Ovary (tissue), 9 donors: Measurements from ENCODE around the gene MKNK1. TPM values are rescaled to one million over a fixed set of nuclear protein-coding genes. Genes with fewer than 3 reads are reported as not detected.

Experiments
- DNase-seq, 5 donors: peaks; one replicate each; pipeline ENCODE4 v3.0.0-alpha.2; 2019 to 2020
- H3K27ac ChIP-seq, 2 donors: fragments of 200-600 bp; one replicate each; pipeline versions ENCODE4 v1.5.1 to v1.8.0; 2019 to 2022
- H3K27me3 ChIP-seq: fragments of 200-600 bp; one replicate; pipeline ENCODE4 v1.8.0; 2022
- H3K36me3 ChIP-seq: fragments of 200-600 bp; sonication (generic); one replicate; pipeline ENCODE4 v1.5.1; 2019
- H3K4me1 ChIP-seq: one replicate; pipeline ENCODE4 v1.8.1; 2013; ENCODE audit warnings: mild to moderate bottlenecking, moderate library complexity; ENCODE audit not compliant: insufficient read depth
- H3K4me3 ChIP-seq: fragments of 200-600 bp; sonication (generic); one replicate; pipeline ENCODE4 v1.5.1; 2017
- H3K9me3 ChIP-seq, 2 donors: fragments of 200-600 bp in 1 of 2; sonication (generic) in 1 of 2; one replicate each; pipeline versions ENCODE4 v1.5.1 to v1.8.1; 2013 to 2019; ENCODE audit warnings: mild to moderate bottlenecking in 1 of 2, moderate library complexity in 1 of 2
- CTCF ChIP-seq, 3 donors: fragments of 450-650 bp in 2 of 3; fragments of 200-600 bp in 1 of 3; IDR thresholded peaks; one replicate each; pipeline versions ENCODE4 v1.5.1 to v1.8.0; 2016 to 2022; ENCODE audit warnings: antibody characterized with exemption in 3 of 3, mild to moderate bottlenecking in 1 of 3
- EP300 ChIP-seq: sonication (generic); formaldehyde crosslinking; IDR thresholded peaks from one replicate; pipeline ENCODE4 v1.6.1; 2017; ENCODE audit warnings: antibody characterized with exemption
- POLR2A ChIP-seq: fragments of 450-650 bp; IDR thresholded peaks from one replicate; pipeline ENCODE4 v1.6.1; 2017; ENCODE audit warnings: antibody characterized with exemption, mild to moderate bottlenecking, moderate library complexity
- WGBS, 3 donors: extraction: QIAGEN DNeasy Blood & Tissue Kit in 1 of 3; methylation state at CpG; one replicate each; pipeline versions ENCODE4 v1.1.5 to v1.1.7; 2013 to 2017; 5-methylcytosine and 5-hydroxymethylcytosine counted together
- intact Hi-C, 4 donors: fragments of 100-400 bp; cut with DNase I; formaldehyde crosslinking; loops; one replicate each; pipeline versions ENCODE4 v1.11.0 to v1.15.1; 2022 to 2023
- polyA plus RNA-seq, 2 donors: library from polyadenylated mRNA; stranded (reverse); fragments of 200-250 nt in 1 of 2; fragments of 350-450 nt in 1 of 2; fragmentation: Illumina TruSeq in 1 of 2; extraction: RNeasy Lipid Tissue Mini Kit (QIAGEN cat#74804) in 1 of 2; gene quantifications; one replicate each; pipeline ENCODE4 v1.2.3, GENCODE V29; 2013 to 2014
- total RNA-seq, 7 donors: library from RNA; depleted of rRNA in 2 of 7; stranded (reverse); fragments of >200 nt in 2 of 7; fragmentation: NEBNext Ultra II Directional in 3 of 7; extraction: Animal tissue kit (Norgen Biotek cat#: 25700) in 3 of 7; gene quantifications; one replicate each; pipeline versions ENCODE4 v1.1.0 to v1.2.4, GENCODE V29; 2016 to 2023
- donor health status: DM: no; HTN: no; CAD: no; lungs with moderate emphysema.
- donor health status: DM: no; HTN: no; CAD: no.
- donor health status: Bipolar disorder and iron deficiency.
- donor health status: DM: yes; HTN: yes; CAD: no.
- donor health status: DM: no; HTN: no; CAD: no.
- donor health status: DM: yes; HTN: yes; CAD: no.

Gene MKNK1
- total and polyA plus RNA-seq, 9 donors, result 21.0 to 39.3 (median 24.9) TPM

- no peak for DNase-seq
- Histone ChIP-seq H3K27me3 (no peaks in the 10 kb centered on the region), H3K27ac (no peak overlapping the region), H3K4me3 (no peak overlapping the region), H3K36me3 (no peaks in the 10 kb centered on the region), H3K4me1 (no peaks in the 10 kb centered on the region), H3K9me3 (no peaks in the 10 kb centered on the region)
- WGBS, 3 donors, result 70 to 75% (median 71%) methylated on average over 21 to 23 of the region's 23 CpGs
- intact Hi-C loops, result no loop called here
- no peak for TF ChIP-seq POLR2A
- TF ChIP-seq CTCF (IDR thresholded peaks at IDR 0.05), result no peak
- no peak for TF ChIP-seq EP300
Observed at GRCh38 chr1:46512135-46512791, 91.8 kb downstream of the MKNK1 start.

GRCh38 chr1:46510998-46511365 lies 93.1 kb downstream of the MKNK1 start:
- H3K4me1 ChIP-seq, result no peaks in the 10 kb centered on the region
- H3K9me3 ChIP-seq, result no peaks in the 10 kb centered on the region
- H3K4me3 ChIP-seq, result no peak overlapping the region
- no peak overlapping the region for H3K27ac ChIP-seq
- 60 to 82% (median 82%) methylated on average over 8 of the region's 8 CpGs for WGBS, 3 donors
- no peaks in the 10 kb centered on the region for H3K36me3 ChIP-seq
- no peak for DNase-seq
- intact Hi-C loops, result no loop called here
- TF ChIP-seq CTCF (IDR thresholded peaks at IDR 0.05), result no peak
- no peak for TF ChIP-seq POLR2A
- TF ChIP-seq EP300, result no peak
- H3K27me3 ChIP-seq, result no peaks in the 10 kb centered on the region

GRCh38 chr1:46510341-46510997 lies 93.6 kb downstream of the MKNK1 start:
- no peak for DNase-seq
- WGBS, 3 donors, result 90 to 94% (median 92%) methylated on average over 19 of the region's 19 CpGs
- Histone ChIP-seq H3K27ac (no peak overlapping the region), H3K4me1 (no peaks in the 10 kb centered on the region), H3K27me3 (no peaks in the 10 kb centered on the region), H3K36me3 (no peaks in the 10 kb centered on the region), H3K4me3 (no peak overlapping the region), H3K9me3 (no peaks in the 10 kb centered on the region)
- TF ChIP-seq EP300, result no peak
- TF ChIP-seq POLR2A, result no peak
- TF ChIP-seq CTCF (IDR thresholded peaks at IDR 0.05), result no peak
- intact Hi-C loops, result no loop called here

GRCh38 chr1:46508757-46509156 lies 95.3 kb downstream of the MKNK1 start:
- H3K27ac ChIP-seq, result no peak overlapping the region
- TF ChIP-seq POLR2A (no peak), EP300 (no peak), CTCF (IDR thresholded peaks at IDR 0.05) (no peak)
- H3K9me3 ChIP-seq, result no peaks in the 10 kb centered on the region
- no peak for DNase-seq
- intact Hi-C loops, result no loop called here
- no peaks in the 10 kb centered on the region for H3K36me3 ChIP-seq
- H3K4me3 ChIP-seq, result no peak overlapping the region
- H3K4me1 ChIP-seq, result no peaks in the 10 kb centered on the region
- WGBS, 3 donors, result 66 to 75% (median 66%) methylated on average over 5 of the region's 5 CpGs
- H3K27me3 ChIP-seq, result no peaks in the 10 kb centered on the region

Other genes starting within 250 kb of the MKNK1 start
- gene FAAH, start 210.0 kb downstream of the MKNK1 start, total RNA-seq, result 10 to 100 TPM in 3 of 7 donors, 1 to 10 TPM in 4; 7.5 to 32.7 (median 9.3) TPM
- 1 to 10 TPM; 1.3 to 6.7 TPM for gene FAAH, start 210.0 kb downstream of the MKNK1 start, polyA plus RNA-seq
- gene DMBX1, start 114.4 kb downstream of the MKNK1 start, total RNA-seq, result not detected
- not detected for gene DMBX1, start 114.4 kb downstream of the MKNK1 start, polyA plus RNA-seq
- gene KNCN, start 52.6 kb downstream of the MKNK1 start, total RNA-seq, result under 1 TPM in 1 of 7 donors, not detected in 6; 0.08 TPM
- gene KNCN, start 52.6 kb downstream of the MKNK1 start, polyA plus RNA-seq, result not detected
- 10 to 100 TPM; 10.1 to 25.3 (median 19.3) TPM for gene MOB3C, start 12.5 kb upstream of the MKNK1 start, total RNA-seq
- gene MOB3C, start 12.5 kb upstream of the MKNK1 start, polyA plus RNA-seq, result 10 to 100 TPM; 13.2 to 29.2 TPM
- gene ATPAF1, start 64.1 kb upstream of the MKNK1 start, total RNA-seq, result 10 to 100 TPM; 21.9 to 40.0 (median 29.3) TPM
- 10 to 100 TPM; 21.9 to 88.0 TPM for gene ATPAF1, start 64.1 kb upstream of the MKNK1 start, polyA plus RNA-seq
- under 1 TPM in 1 of 7 donors, not detected in 6; 0.45 TPM for gene TEX38, start 67.6 kb upstream of the MKNK1 start, total RNA-seq
- under 1 TPM in 1 of 2 donors, not detected in 1; 0.08 TPM for gene TEX38, start 67.6 kb upstream of the MKNK1 start, polyA plus RNA-seq
- 10 to 100 TPM; 48.6 to 87.8 (median 77.4) TPM for gene EFCAB14, start 114.8 kb upstream of the MKNK1 start, total RNA-seq
- gene EFCAB14, start 114.8 kb upstream of the MKNK1 start, polyA plus RNA-seq, result 10 to 100 TPM; 31.7 to 99.2 TPM
- gene CYP4B1, start 194.8 kb upstream of the MKNK1 start, total RNA-seq, result 10 to 100 TPM in 1 of 7 donors, 1 to 10 TPM in 5, not detected in 1; 1.8 to 51.7 (median 3.8) TPM
- under 1 TPM; 0.38 to 0.70 TPM for gene CYP4B1, start 194.8 kb upstream of the MKNK1 start, polyA plus RNA-seq